GM19395 (cell line): ENCODE results near the gene NPSR1.
"Not testable (repeated sequence)": the region's sequence is repeated elsewhere in the genome, so short reads cannot be mapped to it uniquely, and the experiment has no call there.

Experiments used
- ATAC-seq: cut with Tn5 transposase; IDR thresholded peaks from one replicate; pipeline ENCODE4 v1.9.1; 2021; ENCODE audit warnings: mild to moderate bottlenecking, moderate library complexity; ENCODE audit not compliant: unreplicated experiment

NPSR1 gene

GRCh38 chr7:34866222-34866621 is 208.2 kb downstream of the NPSR1 start:
- ATAC-seq, result not testable (repeated sequence)

- ATAC-seq, result not testable (repeated sequence)
Measured at GRCh38 chr7:34867341-34867740, 209.3 kb downstream of the NPSR1 start.

- not testable (repeated sequence) for ATAC-seq
Measured at GRCh38 chr7:34868602-34869001, 210.6 kb downstream of the NPSR1 start.

GRCh38 chr7:34869057-34869456 is 211.0 kb downstream of the NPSR1 start:
- no peak for ATAC-seq

- not testable (repeated sequence) for ATAC-seq
Measured at GRCh38 chr7:34870041-34870440, 212.0 kb downstream of the NPSR1 start.

GRCh38 chr7:34874329-34874728 is 216.3 kb downstream of the NPSR1 start:
- ATAC-seq, result not testable (repeated sequence)

- no peak for ATAC-seq
Measured at GRCh38 chr7:34875481-34875880, 217.5 kb downstream of the NPSR1 start.

GRCh38 chr7:34878944-34879735 is 221.1 kb downstream of the NPSR1 start:
- ATAC-seq, result not testable (repeated sequence)

- ATAC-seq, result no peak
Measured at GRCh38 chr7:34879871-34880270, 221.9 kb downstream of the NPSR1 start.

GRCh38 chr7:34883855-34884254 is 225.8 kb downstream of the NPSR1 start:
- not testable (repeated sequence) for ATAC-seq

- no peak for ATAC-seq
Measured at GRCh38 chr7:34886856-34887255, 228.8 kb downstream of the NPSR1 start.

GRCh38 chr7:34889951-34890350 is 231.9 kb downstream of the NPSR1 start:
- no peak for ATAC-seq

- no peak for ATAC-seq
Measured at GRCh38 chr7:34895202-34895601, 237.2 kb downstream of the NPSR1 start.
